Smooth muscle cell (in vitro differentiated cells): ENCODE results near the gene KRTAP4-16. TPM values are rescaled to one million over a fixed set of nuclear protein-coding genes. Genes with fewer than 3 reads are reported as not detected.
"Not testable (repeated sequence)": the region's sequence is repeated elsewhere in the genome, so short reads cannot be mapped to it uniquely, and the experiment has no call there.

Source experiments
- DNase-seq: peaks from one replicate; lab custom pipeline; 2025; ENCODE audit not compliant: unreplicated experiment; lab: John Stamatoyannopoulos, UW
- H2AFZ ChIP-seq: fragments of 200-600 bp; sonication (generic); 2 replicates; pipeline ENCODE4 v1.6.0; 2016; ENCODE audit warnings: antibody characterized with exemption, low read depth, mild to moderate bottlenecking
- H3F3A ChIP-seq: fragments of 200-600 bp; sonication (generic); 2 replicates; pipeline ENCODE4 v1.6.0; 2017; ENCODE audit warnings: antibody characterized with exemption, low read depth
- H3K27ac ChIP-seq: fragments of 200-600 bp; sonication (generic); 2 replicates; pipeline ENCODE4 v1.5.1; 2016; ENCODE audit warnings: low read depth, mild to moderate bottlenecking
- H3K27me3 ChIP-seq: fragments of 200-600 bp; sonication (generic); 2 replicates; pipeline ENCODE4 v1.6.1; 2016; ENCODE audit warnings: low read depth, mild to moderate bottlenecking
- H3K36me3 ChIP-seq: fragments of 200-600 bp; sonication (generic); 2 replicates; pipeline ENCODE4 v1.5.1; 2016; ENCODE audit warnings: low read depth
- H3K4me1 ChIP-seq: fragments of 200-600 bp; sonication (generic); 2 replicates; pipeline ENCODE4 v1.5.1; 2016; ENCODE audit warnings: low read depth
- H3K4me2 ChIP-seq: fragments of 200-600 bp; sonication (generic); 2 replicates; pipeline ENCODE4 v1.6.0; 2016; ENCODE audit warnings: mild to moderate bottlenecking
- H3K4me3 ChIP-seq: fragments of 200-600 bp; sonication (generic); 2 replicates; pipeline ENCODE4 v1.5.1; 2016; ENCODE audit warnings: mild to moderate bottlenecking
- H3K79me2 ChIP-seq: fragments of 200-600 bp; sonication (generic); 2 replicates; pipeline ENCODE4 v1.6.0; 2016; ENCODE audit warnings: low read depth, mild to moderate bottlenecking
- H3K9ac ChIP-seq: fragments of 200-600 bp; sonication (generic); 2 replicates; pipeline ENCODE4 v1.6.0; 2016; ENCODE audit warnings: low read depth
- H3K9me3 ChIP-seq: fragments of 200-600 bp; sonication (generic); replicated peaks from 2 replicates; pipeline ENCODE4 v1.5.1; 2016; ENCODE audit warnings: low read depth
- H4K20me1 ChIP-seq: fragments of 200-600 bp; sonication (generic); 2 replicates; pipeline ENCODE4 v1.6.0; 2016; ENCODE audit warnings: low read depth
- WGBS: methylation state at CpG from one replicate; pipeline ENCODE4 v1.1.7; 2016; ENCODE audit warnings: low lambda C conversion rate; 5-methylcytosine and 5-hydroxymethylcytosine counted together
- polyA plus RNA-seq: library from polyadenylated mRNA; unstranded; fragments of >200 nt; fragmentation: Nextera tagmentation; extraction: Ambion mirVana; gene quantifications from 2 replicates; pipeline ENCODE4 v1.2.1, GENCODE V29; 2016
- total RNA-seq: library from RNA; depleted of rRNA; stranded (reverse); fragments of >200 nt; gene quantifications from 2 replicates; pipeline ENCODE4 v1.2.3, GENCODE V29; 2014
- TF ChIP-seq, protein P1 (sequence below): fragments of 200-600 bp; sonication (generic); IDR thresholded peaks from 2 replicates; pipeline ENCODE4 v1.5.1; 2017; ENCODE audit warnings: borderline replicate concordance, mild to moderate bottlenecking, antibody characterized with exemption; ENCODE audit not compliant: insufficient read depth, poor library complexity, severe bottlenecking

Gene KRTAP4-16
- total RNA-seq (not detected in 2 replicates), polyA plus RNA-seq (not detected in 2 replicates)

DNA sequence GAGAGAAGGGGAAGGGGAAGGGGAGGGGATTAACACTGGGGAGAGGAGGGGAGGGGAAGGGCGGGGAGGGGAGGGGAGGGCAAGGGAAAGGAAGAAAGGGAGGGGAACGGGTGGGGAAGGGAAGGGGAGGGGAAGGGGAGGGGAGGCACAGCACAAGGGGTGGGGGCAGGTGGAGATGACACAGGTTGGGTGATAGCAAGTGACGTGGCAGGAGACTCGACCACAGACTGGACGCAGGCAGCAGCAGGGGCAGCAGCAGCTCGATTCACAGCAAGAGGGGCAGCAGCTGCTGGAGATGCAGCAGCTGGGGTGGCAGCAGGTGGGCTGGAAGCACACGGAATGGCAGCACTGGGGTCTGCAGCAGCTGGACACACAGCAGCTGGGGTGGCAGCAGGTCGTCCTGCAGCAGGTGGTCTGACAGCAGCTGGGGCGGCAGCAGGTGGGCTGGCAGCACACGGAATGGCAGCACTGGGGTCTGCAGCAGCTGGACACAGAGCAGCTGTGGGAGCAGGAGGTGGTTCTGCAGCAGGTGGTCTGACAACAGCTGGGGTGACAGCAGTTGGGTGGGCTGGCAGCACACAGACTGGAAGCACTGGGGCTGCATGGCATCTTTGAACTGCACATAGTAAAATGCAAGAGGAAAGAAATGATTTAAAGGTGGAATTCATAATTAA, at the start of gene KRTAP4-16:
KRTAP4-16 (minus strand) TSS at position 624 of the 674 bp plus-strand sequence; CDS start at position 624, 0 bp downstream.
- peaks cover 8% of the 10 kb centered on the region for H3K4me1 ChIP-seq
- H3K27me3 ChIP-seq: no peaks in the 10 kb centered on the region
- no peaks in the 10 kb centered on the region for H3K36me3 ChIP-seq
- H3K4me3 ChIP-seq: no peak within 1 kb of the TSS
- H3F3A ChIP-seq: no peaks in the 10 kb centered on the region
- DNase-seq: no peak
- no peak within 1 kb of the TSS for H3K27ac ChIP-seq
- H4K20me1 ChIP-seq: no peaks in the 10 kb centered on the region
- no peak within 1 kb of the TSS for H2AFZ ChIP-seq
- TF ChIP-seq, protein P1, sequence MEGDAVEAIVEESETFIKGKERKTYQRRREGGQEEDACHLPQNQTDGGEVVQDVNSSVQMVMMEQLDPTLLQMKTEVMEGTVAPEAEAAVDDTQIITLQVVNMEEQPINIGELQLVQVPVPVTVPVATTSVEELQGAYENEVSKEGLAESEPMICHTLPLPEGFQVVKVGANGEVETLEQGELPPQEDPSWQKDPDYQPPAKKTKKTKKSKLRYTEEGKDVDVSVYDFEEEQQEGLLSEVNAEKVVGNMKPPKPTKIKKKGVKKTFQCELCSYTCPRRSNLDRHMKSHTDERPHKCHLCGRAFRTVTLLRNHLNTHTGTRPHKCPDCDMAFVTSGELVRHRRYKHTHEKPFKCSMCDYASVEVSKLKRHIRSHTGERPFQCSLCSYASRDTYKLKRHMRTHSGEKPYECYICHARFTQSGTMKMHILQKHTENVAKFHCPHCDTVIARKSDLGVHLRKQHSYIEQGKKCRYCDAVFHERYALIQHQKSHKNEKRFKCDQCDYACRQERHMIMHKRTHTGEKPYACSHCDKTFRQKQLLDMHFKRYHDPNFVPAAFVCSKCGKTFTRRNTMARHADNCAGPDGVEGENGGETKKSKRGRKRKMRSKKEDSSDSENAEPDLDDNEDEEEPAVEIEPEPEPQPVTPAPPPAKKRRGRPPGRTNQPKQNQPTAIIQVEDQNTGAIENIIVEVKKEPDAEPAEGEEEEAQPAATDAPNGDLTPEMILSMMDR: no peak
- WGBS: 73% methylated on average over 8 of the region's 10 CpGs
- no peaks in the 10 kb centered on the region for H3K79me2 ChIP-seq
- no peak within 1 kb of the TSS for H3K9ac ChIP-seq
- no peaks in the 10 kb centered on the region for H3K9me3 ChIP-seq
- no peak within 1 kb of the TSS for H3K4me2 ChIP-seq

DNA sequence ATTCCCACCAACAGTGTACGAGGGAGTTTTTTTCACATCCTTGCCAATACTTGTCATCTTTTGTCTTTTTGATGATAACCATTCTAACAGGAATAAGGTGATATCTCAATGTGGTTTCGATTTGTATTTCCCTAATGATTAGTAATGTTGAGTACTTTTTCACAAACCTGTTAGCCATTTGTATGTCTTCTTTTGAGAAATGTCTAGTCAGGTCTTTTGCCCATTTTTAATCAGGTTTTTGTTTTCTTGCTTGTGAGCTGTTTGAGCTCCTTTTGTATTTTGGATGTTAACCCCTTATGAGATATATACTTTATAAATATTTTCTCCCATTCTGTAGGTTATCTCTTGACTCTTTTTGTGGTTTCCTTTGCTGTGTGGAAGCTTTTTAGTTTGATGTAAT, 49.5 kb upstream of the KRTAP4-16 start:
- no peaks in the 10 kb centered on the region for H3K4me1 ChIP-seq
- H3K4me2 ChIP-seq: no peak overlapping the region
- H3K27ac ChIP-seq: no peak overlapping the region
- DNase-seq: no peak
- no peak overlapping the region for H2AFZ ChIP-seq
- H3K36me3 ChIP-seq: no peaks in the 10 kb centered on the region
- H3K4me3 ChIP-seq: no peak overlapping the region
- H3K27me3 ChIP-seq: no peaks in the 10 kb centered on the region
- H3K79me2 ChIP-seq: no peaks in the 10 kb centered on the region
- no peak overlapping the region for H3K9ac ChIP-seq
- no peaks in the 10 kb centered on the region for H4K20me1 ChIP-seq
- no peaks in the 10 kb centered on the region for H3K9me3 ChIP-seq
- TF ChIP-seq, protein P1: no peak
- 95% methylated on average over 2 of the region's 2 CpGs for WGBS
- no peaks in the 10 kb centered on the region for H3F3A ChIP-seq

DNA sequence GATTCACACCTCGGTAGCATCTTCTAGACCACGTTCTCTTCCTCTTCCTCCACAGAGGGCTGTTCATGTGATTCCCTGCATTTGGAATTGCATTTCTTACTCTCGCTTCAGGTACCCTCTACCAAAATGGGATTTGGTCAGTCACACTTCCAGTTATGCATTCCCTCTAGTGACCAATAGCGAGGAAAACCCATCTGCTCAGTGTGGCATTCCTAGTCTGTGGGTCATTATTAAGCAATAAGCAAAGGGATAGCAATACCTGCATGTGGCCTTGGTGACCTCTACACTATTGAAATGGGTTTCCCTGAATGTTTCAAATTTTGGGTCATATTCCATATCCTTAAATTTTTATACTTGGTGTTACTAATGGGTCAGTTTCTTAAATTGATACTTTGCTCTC, 48.0 kb upstream of the KRTAP4-16 start:
- Histone ChIP-seq H3K79me2 (no peaks in the 10 kb centered on the region), H3K36me3 (no peaks in the 10 kb centered on the region), H3F3A (no peaks in the 10 kb centered on the region), H3K27me3 (no peaks in the 10 kb centered on the region), H3K9me3 (no peaks in the 10 kb centered on the region), H4K20me1 (no peaks in the 10 kb centered on the region), H3K9ac (no peak overlapping the region), H3K27ac (no peak overlapping the region), H2AFZ (no peak overlapping the region), H3K4me2 (no peak overlapping the region), H3K4me1 (no peaks in the 10 kb centered on the region), H3K4me3 (no peak overlapping the region)
- TF ChIP-seq, protein P1: no peak
- 87% methylated on average over 4 of the region's 4 CpGs for WGBS
- no peak for DNase-seq

DNA sequence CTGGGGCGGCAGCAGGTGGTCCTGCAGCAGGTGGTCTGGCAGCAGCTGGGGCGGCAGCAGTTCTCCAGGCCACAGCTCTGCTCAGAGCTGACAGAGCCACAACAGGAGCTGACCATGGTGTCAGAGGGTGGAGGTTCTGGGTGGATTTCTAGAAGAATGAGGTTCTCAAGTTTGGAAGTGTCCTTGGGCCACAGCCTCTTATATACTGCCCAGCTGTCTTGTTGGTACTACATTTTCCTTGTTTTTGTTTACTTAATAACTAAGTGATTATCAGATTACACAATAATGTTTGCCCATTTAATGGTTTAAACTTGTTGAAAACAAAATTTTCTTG, 47.6 kb upstream of the KRTAP4-16 start, which contains the start of gene KRTAP4-5:
KRTAP4-5 (minus strand) TSS at position 174 of the 334 bp plus-strand sequence; CDS start at position 116, 58 bp downstream.
- H3K9me3 ChIP-seq: no peaks in the 10 kb centered on the region
- no peak within 1 kb of the TSS for H3K9ac ChIP-seq
- H3K36me3 ChIP-seq: no peaks in the 10 kb centered on the region
- TF ChIP-seq, protein P1: no peak
- no peak within 1 kb of the TSS for H2AFZ ChIP-seq
- H3K4me1 ChIP-seq: no peaks in the 10 kb centered on the region
- no peak for DNase-seq
- H4K20me1 ChIP-seq: no peaks in the 10 kb centered on the region
- no peak within 1 kb of the TSS for H3K4me2 ChIP-seq
- WGBS: 84% methylated on average over 2 of the region's 2 CpGs
- no peaks in the 10 kb centered on the region for H3K27me3 ChIP-seq
- H3K4me3 ChIP-seq: no peak within 1 kb of the TSS
- H3F3A ChIP-seq: no peaks in the 10 kb centered on the region
- H3K79me2 ChIP-seq: no peaks in the 10 kb centered on the region
- no peak within 1 kb of the TSS for H3K27ac ChIP-seq

DNA sequence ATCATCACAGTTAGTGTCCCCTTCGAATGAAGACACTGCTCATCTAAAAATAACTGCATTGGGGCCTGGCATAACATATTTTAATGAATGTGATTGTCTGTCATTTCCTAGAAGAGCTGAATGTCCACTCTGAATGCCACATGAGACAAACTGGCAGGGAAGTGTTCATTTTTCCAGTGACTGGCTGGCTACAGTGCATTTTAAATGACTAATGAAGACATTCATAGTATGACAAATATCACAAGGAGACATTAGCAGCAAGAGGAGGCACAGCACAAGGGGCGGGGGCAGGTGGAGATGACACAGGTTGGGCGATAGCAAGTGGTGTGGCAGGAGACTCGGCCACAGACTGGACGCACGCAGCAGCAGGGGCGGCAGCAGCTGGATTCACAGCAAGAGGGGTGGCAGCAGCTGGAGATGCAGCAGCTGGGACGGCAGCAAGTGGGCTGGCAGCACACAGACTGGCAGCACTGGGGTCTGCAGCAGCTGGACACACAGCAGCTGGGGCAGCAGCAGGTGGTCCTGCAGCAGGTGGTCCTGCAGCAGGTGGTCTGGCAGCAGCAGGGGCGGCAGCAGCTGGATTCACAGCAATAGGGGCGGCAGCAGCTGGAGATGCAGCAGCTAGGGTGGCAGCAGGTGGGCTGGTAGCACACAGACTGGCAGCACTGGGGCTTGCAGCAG, 47.1 kb upstream of the KRTAP4-16 start:
- H2AFZ ChIP-seq, H3K4me2 ChIP-seq, H3K36me3 ChIP-seq, H3F3A ChIP-seq, H3K79me2 ChIP-seq, H3K9ac ChIP-seq, H3K4me1 ChIP-seq, H3K9me3 ChIP-seq, H3K27ac ChIP-seq, H3K4me3 ChIP-seq, H4K20me1 ChIP-seq, DNase-seq, H3K27me3 ChIP-seq: not testable (repeated sequence)
- 89% methylated on average over 10 of the region's 10 CpGs for WGBS
